ENCODE results near the gene TYW1.
"Not testable (repeated sequence)": the region's sequence is repeated elsewhere in the genome, so short reads cannot be mapped to it uniquely, and the experiment has no call there.

The TYW1 gene

DNA sequence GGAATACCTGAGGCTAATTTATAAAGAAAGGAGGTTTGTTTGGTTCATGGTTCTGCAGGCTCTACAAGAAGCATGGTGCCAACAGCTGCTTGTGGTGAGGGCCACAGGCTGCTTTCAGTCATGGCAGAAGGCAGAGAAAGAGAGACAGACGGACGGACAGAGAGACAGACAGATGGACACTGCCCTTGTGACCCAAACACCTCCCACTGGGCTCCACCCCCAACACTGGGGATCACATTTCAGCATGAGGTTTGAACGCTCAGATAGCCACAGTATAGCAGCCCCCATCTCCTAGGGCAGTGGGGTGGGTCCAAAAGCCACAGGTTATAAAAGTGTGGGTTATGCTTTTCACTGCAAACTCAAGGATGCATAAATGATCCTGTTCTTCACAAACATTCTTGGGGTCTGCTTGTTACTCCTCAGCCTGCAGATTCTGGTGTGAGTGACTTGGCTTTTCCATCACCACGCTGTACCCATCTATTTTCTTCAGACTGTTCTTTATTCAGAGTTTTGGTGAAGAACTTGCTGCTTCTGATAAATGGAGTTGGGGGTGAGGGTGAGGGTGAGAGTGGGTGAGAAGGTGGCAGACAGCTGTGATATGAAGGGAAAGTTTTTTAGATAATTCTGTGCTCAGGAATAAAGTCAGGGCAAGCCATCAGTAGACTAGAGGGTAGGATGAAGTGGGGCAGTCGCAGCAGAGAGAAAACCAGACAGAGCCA, 194.5 kb downstream of the TYW1 start:
- DNase-seq (ENCODE audit: low read depth in 2 of 2): not testable (repeated sequence)

DNA sequence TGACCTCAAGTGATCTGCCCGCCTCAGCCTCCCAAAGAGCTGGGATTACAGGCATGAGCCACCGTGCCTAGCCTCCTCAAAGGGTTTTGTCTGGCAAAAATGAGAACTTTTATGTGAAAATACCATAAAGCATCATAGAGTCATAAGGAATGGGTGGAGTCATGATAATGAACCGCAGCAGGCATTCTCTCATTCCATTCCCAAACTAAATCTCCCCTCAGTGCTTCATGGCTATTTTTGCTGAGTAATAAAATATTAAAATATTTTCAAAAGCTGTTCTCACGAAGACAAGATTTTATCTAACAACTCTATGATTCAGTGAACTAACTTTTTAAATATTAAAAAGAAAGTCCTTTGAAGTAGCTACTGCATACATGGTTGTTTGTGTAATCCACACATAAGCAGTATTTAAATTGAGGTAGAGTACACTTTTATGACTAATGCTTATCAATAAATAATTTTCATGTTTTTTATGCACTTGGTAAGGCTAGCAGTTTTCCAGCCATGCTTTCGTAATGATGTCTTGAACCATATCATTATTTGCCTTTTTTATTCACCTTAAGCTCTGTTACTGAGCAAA, 195.6 kb downstream of the TYW1 start:
- DNase-seq (ENCODE audit: low read depth in 2 of 2): not testable (repeated sequence)

DNA sequence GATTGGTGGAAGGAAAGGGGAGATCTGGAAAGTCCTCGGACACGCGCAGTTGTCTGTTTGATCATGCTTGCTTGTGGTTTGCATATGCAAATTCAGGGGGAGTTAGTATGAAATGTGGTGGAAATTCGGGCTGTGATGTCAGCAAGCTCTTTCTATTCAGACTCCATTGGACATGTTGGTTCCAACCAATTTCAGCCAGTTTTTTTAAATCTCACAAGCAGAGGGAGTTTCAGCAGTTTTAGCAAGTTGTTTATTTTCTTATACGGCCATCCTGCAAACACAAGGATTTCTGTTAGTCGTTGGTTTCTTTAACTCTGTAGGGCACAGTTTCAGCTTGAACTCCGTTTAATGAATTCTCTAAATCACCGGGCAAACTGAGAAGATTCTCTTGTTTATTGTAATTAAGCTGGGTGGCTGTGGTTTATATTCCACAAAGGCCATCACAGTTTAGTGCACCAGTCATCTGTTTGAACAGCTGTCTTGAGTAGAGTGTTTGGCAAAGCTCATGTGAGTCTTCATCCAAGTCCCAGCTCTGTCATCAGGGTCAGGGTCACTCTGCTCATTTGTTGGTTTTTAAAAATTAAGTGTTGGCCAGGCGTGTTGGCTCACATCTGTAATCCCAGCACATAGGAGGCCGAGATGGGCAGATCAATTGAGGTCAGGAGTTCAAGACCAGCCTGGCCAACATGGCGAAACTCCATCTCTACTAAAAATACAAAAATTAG, 196.4 kb downstream of the TYW1 start:
- DNase-seq (ENCODE audit: low read depth in 2 of 2): not testable (repeated sequence)

DNA sequence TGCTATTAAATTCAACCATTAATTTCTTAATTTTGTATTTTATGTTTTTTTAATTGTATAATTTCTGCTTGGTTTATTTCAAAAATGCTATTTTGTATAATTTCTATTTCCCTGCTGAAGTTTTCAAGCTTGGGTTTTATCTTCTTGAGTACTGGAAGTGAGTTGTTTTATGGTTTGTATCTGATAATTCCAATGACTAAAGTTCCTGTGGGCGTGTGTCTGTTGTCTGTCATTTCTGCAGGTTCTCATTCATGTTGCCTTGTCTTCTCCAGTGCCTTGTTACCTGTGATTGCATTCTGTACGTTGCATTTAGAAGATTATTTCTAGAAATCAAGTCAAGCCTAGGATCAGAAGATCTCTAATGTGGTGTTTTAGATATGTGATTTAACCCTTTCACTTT, 199.5 kb downstream of the TYW1 start:
- not testable (repeated sequence) for DNase-seq (ENCODE audit: low read depth in 2 of 2)

DNA sequence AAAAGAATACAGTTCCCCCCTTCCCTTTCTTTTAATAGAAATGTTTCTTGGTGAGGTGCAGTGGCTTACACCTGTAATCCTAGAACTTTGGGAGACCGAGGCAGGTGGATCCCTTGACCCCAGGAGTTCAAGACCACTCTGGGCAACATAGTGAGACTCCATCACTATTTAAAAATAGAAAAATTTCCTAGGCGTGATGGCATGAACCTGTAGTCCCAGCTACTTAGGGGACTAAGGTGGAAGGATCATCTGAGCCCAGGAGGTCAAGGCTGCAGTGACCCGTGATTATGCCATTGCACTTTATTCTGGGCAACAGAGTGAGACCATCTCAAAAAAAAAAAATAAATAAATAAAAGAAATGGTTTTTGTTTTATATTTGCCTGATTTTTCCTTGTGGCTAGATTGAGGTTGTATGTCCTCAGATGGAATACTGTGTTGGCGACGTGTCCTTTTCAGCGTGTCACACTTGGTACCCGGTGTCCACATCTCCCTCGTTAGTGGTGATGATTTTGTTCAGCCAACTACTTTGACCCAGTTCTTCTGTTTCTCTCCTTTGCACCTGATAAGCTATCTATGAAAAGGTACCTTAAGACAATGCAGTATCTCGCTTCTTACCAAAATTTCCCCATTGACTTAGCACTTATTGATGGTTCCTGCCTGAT, 202.4 kb downstream of the TYW1 start:
- not testable (repeated sequence) for DNase-seq (ENCODE audit: low read depth in 2 of 2)

DNA sequence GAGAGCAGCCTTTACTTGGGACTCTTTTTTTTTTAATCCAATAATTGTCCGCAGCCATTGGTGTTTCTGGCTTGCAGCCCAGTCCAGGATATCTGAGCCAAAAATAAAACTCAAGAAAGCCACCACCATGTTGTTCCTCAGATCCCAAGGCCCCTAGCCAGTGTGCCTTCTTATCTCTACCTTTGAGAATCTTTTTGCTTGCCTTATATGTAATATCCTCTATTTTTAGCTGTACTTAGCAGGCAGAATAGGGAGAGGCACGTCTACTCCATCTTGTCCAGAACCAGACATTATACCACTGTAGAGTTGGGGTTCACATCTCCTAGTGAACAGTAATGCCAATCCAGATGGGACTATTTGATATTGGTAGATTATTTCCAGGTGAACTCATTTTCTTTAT, 209.1 kb downstream of the TYW1 start:
- not testable (repeated sequence) for DNase-seq (ENCODE audit: low read depth in 2 of 2)

DNA sequence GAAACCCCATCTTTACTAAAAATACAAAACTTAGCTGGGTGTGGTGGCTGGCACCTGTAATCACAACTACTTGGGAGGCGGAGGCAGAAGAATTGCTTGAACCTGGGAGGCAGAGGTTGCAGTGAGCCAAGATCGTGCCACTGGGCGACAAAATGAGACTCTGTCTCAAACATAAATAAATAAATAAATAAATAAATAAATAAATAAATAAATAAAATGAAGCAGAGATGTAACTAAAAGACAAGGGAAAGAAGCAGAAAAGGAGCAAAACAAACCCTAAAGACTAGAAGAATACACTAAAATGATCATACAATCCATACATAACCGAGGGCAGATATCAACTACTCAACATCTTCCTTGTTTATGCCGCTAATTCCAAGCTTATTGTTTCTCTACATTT, 209.8 kb downstream of the TYW1 start:
- DNase-seq (ENCODE audit: low read depth in 2 of 2): no peak

DNA sequence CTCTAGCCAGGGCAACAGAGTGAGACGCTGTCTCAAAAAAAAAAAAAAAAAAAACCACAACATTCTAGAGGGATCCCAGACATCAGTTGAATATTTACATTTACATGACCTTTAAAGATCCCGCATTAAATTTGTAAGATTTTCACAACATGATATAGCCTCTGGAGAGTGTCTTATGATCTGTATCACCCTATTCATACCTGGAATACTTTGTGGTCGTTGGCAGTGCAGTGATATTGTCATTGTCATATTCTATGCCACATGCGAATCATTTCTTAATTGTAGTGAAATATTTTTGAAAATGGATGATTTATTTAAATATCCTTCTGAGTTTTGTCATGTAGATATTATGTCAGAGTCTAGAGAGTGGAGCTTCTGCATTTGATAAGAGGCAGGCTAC, 212.0 kb downstream of the TYW1 start:
- DNase-seq (ENCODE audit: low read depth in 2 of 2): not testable (repeated sequence)

DNA sequence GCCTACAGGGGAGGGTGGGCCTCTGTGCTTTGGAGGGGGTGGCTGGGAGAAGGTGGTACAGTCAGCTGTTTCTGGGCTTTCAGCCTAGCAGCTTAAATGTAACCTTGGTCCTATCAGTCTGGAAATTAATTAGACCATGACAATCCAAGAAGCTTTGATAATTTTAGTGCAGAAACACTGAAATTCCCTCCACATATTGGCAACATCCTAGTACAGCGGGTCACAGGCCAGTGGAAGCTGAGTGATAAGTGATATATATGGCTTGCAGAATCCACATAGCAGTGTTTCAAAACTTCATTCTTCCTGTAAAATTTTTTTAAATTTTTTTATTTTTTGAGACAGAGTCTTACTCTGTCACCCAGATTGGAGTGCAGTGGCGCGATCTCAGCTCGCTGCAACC, 212.6 kb downstream of the TYW1 start:
- DNase-seq (ENCODE audit: low read depth in 2 of 2): no peak

DNA sequence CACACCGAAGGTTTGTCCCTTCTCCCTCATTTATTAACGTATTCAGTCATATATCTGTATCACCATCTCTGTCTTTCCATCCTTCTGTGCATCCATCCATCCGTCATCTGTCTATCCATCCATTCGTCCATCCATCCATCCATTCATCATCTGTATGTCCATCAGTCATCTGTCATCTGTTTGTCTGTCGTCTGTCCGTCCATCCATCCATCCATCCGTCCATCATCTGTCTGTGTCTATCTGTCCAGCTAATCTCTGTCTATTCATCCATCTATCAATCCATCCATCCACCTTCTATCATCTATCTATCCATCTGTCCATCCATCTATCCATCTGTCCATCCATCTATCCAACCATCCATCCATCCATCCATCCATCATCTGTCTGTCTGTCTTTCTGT, 213.9 kb downstream of the TYW1 start:
- DNase-seq (ENCODE audit: low read depth in 2 of 2): no peak

- not testable (repeated sequence) for DNase-seq (ENCODE audit: low read depth in 2 of 2)
Observed at GRCh38 chr7:67211650-67212330, 215.2 kb downstream of the TYW1 start.

- DNase-seq (ENCODE audit: low read depth in 2 of 2): not testable (repeated sequence)
Observed at GRCh38 chr7:67213038-67213437, 216.4 kb downstream of the TYW1 start.

- not testable (repeated sequence) for DNase-seq (ENCODE audit: low read depth in 2 of 2)
Observed at GRCh38 chr7:67223551-67223950, 226.9 kb downstream of the TYW1 start.

GRCh38 chr7:67226340-67226907, 229.8 kb downstream of the TYW1 start:
- DNase-seq (ENCODE audit: low read depth in 2 of 2): peak; percentile 8 to 18

DNA sequence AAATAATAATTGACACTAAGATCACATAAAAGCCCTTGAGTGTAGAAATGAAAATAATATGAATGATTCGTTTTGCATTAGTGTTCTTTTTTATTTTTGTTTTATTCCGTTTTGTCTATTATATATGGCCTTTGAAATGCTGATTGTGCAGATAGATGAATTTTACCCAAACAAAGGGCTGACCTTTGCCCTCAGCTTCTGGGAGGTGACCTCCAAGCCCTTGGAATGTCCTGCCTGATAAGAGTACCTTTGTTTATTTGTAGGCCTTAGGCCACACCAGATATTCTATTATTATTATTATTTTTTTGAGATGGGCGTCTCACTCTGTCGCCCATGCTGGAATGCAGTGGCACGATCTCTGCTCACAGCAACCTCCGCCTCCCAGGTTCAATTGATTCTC, 230.3 kb downstream of the TYW1 start:
- not testable (repeated sequence) for DNase-seq (ENCODE audit: low read depth in 2 of 2)

GRCh38 chr7:67229018-67229417, 232.4 kb downstream of the TYW1 start:
- not testable (repeated sequence) for DNase-seq (ENCODE audit: low read depth in 2 of 2)

DNA sequence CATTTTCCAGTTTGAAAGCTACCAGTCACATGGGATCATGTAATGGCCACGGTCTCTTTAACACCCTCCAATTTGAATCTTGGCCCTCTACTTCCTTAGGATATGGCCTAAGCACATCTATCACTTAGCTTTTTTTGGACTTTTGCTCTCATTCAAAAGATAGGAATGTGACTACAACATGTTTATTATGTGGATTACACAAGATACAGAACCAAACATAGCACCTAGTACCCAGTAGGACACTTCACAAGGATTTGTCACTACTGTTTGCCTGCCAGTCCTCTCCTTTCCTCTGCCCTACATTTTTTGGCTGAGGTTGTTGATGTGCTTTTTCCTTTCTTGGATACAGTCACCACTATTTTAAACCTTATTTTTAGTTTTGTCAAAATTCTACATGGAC, 233.4 kb downstream of the TYW1 start:
- DNase-seq (ENCODE audit: low read depth in 2 of 2): not testable (repeated sequence)

GRCh38 chr7:67233506-67233905, 236.9 kb downstream of the TYW1 start:
- DNase-seq (ENCODE audit: low read depth in 2 of 2): not testable (repeated sequence)

- DNase-seq (ENCODE audit: low read depth in 2 of 2): not testable (repeated sequence)
Observed at GRCh38 chr7:67236216-67236615, 239.6 kb downstream of the TYW1 start.

DNA sequence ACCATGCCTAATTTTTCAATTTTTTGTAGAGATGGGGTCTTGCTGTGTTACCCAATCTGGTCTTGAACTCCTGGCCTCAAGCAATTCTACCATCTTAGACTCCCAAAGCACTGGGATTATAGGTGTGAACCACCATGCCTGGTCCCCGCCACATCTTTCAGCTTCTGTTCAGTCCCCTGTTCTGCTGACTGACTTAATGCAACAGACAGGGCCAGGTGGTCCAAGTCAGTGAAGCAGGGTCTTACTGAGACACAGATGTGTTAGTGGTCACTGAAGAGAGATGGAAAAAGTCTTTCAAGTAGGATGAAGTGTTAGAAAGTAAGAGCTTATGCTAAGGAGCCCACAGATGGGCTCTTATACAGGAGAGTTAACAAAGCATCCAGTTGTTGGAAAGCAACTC, 246.2 kb downstream of the TYW1 start:
- DNase-seq (ENCODE audit: low read depth in 2 of 2): not testable (repeated sequence)

GRCh38 chr7:67248364-67248763, 251.7 kb downstream of the TYW1 start:
- DNase-seq (ENCODE audit: low read depth in 2 of 2): not testable (repeated sequence)
